GM19238 (cell line): ENCODE data around the gene BTRC.

ENCODE experiments used
- DNase-seq: peaks from one replicate; pipeline ENCODE4 v3.0.0; 2011; ENCODE audit warnings: low spot score; ENCODE audit not compliant: insufficient read length

The BTRC gene

GRCh38 chr10:101566333-101567164 is 212.6 kb downstream of the BTRC start:
- peak; percentile 43 for DNase-seq

- no peak for DNase-seq
These were observed 213.4 kb downstream of the BTRC start for GRCh38 chr10:101567165-101568006.

GRCh38 chr10:101568054-101568745 is 214.2 kb downstream of the BTRC start:
- no peak for DNase-seq

GRCh38 chr10:101569323-101569621 is 215.3 kb downstream of the BTRC start:
- DNase-seq = no peak

GRCh38 chr10:101569622-101570427 is 215.9 kb downstream of the BTRC start:
- DNase-seq = peak; percentile 91

- no peak for DNase-seq
These were observed 216.7 kb downstream of the BTRC start for GRCh38 chr10:101570428-101571270.

- no peak for DNase-seq
These were observed 217.4 kb downstream of the BTRC start for GRCh38 chr10:101571271-101571925.

GRCh38 chr10:101572126-101572525 is 218.2 kb downstream of the BTRC start:
- no peak for DNase-seq

GRCh38 chr10:101572785-101573184 is 218.8 kb downstream of the BTRC start:
- no peak for DNase-seq

- no peak for DNase-seq
These were observed 220.2 kb downstream of the BTRC start for GRCh38 chr10:101573885-101574753.

- DNase-seq = no peak
These were observed 221.1 kb downstream of the BTRC start for GRCh38 chr10:101575091-101575490.

- DNase-seq = no peak
These were observed 221.7 kb downstream of the BTRC start for GRCh38 chr10:101575580-101576210.

- DNase-seq = no peak
These were observed 222.4 kb downstream of the BTRC start for GRCh38 chr10:101576211-101576863.

- DNase-seq = no peak
These were observed 223.3 kb downstream of the BTRC start for GRCh38 chr10:101577121-101577871.

- no peak for DNase-seq
These were observed 224.2 kb downstream of the BTRC start for GRCh38 chr10:101578192-101578591.

GRCh38 chr10:101578803-101579515 is 225.0 kb downstream of the BTRC start:
- DNase-seq = no peak

- no peak for DNase-seq
These were observed 225.5 kb downstream of the BTRC start for GRCh38 chr10:101579516-101579870.
